ENCODE data around the gene PNLDC1.

Gene PNLDC1

GRCh38 chr6:159852877-159853276, 52.8 kb downstream of the PNLDC1 start:
- no peak for DNase-seq

DNA sequence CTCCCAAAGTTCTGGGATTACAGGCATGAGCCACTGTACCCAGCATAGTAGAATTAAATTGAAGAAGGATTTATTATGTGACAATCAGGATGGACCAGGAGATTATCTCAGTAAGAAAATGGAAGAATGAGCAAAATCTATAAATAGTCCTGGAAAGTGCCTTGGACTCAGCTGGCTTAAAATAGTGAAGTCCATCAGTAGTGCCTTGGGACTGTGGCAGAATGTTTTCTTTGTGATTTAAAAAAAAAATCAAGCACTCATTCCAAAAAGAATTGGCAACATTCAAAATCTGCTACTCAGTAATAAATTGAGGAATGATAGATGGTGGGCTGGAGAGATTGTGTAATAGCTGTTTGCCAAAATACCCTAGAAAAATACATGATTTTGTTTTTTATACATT, 53.7 kb downstream of the PNLDC1 start:
- DNase-seq, result no peak

GRCh38 chr6:159854959-159855358, 54.9 kb downstream of the PNLDC1 start:
- DNase-seq, result no peak

DNA sequence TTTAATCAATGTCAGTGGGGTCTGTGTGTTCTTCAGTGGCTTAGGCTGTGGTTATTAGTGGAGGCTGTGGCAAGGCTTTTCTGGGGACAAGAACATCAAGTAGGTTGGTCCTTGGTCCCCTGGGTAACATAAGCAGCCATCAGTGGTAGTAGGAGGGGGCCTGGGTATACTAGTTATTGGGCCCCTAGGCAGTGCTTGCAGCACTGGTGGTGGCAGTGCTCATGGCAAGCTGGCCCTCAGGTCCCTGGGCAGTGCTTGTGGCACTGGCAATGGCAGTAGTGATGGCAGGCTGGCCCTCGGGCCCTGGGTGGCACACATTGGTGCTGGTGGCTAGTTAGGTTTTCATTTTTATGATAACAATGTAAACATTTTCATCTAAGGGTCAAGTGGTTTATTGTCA, 58.2 kb downstream of the PNLDC1 start:
- DNase-seq, result no peak

- DNase-seq, result no peak
These were observed 60.4 kb downstream of the PNLDC1 start for GRCh38 chr6:159860482-159860881.

DNA sequence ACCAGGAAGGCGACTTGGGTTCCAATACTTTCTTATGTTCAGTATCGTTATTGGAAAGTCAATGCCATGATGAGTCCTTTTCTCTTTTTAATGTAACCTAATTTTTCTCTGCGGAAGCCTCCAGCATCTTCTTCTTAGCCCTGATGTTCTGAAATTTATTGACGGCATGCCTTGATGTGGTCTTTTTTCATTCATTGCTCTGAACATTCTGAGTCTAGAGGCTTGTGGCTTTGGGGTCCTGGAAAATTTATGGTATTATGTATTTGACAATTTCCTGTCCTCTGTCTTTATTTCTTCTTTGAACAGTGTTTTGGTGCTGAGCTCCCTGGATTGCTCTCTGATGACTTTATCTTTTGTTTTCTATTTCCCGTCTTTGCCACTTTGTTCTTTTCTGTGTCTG, 62.0 kb downstream of the PNLDC1 start:
- DNase-seq, result no peak

- peak; percentile 10 to 38 for DNase-seq
These were observed 63.3 kb downstream of the PNLDC1 start for GRCh38 chr6:159863341-159863740.

DNA sequence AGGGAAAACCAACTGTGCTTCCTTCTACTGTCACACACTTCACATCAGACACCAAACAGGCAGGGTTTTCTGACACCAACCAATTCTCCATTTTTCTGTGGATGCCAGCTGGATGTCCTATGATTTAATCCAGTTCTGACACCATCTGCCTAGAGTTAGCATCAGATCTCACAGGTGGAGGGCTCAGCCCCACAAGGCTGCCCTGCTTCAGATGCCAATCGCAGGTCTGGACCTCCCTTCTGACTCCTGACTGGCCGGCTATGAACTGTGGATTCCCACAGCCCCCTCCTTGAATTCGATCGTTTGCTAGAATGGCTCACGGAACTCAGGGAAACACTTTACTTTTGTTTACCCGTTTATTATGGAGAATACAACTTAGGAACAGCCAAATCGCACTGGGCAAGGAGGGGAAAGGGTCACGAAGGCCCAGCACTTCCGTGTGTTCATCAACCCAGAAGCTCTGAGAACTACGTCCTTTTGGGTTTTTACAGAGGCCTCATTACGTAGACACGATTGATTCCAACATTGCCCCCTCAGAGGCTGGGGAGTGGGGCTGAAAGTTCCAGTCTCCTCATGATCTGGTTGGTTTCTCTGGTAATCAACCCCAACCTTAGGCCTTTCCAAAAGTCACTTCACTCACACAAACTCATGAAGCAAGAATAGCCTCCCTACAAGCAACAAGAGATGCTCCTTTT, 65.3 kb downstream of the PNLDC1 start:
- no peak for DNase-seq

DNA sequence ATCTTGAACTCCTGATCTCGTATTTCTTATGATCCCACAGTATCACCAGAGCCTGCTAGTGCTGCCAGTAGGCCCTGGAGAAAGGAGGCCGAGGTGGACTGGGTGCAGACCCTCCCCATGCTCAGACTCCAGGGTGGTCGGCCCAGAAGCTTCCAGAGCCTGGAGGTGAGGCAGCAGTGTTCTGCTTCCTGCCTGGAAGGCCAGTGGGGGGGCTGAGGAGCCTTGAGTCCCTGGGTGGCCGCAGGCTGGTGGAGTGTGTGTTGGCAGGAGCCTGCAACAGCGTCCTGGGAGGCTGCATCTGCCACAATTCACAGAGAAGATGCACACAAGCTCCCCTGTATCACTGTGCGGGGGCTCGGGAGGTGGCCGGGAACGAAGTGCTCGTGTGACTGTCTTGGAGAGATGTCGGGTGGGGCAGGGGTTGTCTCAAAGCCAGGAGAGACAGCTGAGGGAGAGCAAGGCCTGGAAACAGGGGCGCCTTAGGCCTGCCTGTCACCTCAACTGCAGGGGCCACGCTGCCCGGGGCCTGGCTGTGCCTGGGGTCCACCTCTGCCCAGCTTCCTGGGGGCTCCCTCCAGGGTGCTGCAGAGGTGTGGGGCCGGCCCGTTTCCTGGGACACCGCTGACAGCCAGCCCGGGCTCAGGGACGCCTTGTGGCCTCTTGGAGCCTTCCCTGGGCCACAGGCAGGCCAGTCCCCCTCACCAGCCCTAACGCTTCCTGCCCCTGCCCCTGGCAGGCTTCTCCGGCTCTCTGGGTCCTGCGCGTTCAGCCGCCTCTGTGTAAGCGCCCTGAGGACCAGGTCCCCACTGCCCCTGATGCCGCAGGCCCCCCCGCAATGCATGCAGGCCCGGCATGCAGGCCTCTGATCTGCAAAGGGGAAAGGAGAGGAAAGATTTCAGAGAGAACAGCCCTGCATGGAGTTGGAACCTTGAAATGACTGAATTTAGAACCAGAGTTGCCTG, 66.5 kb downstream of the PNLDC1 start:
- DNase-seq, result no peak

Measured in stimulated activated CD4-positive, alpha-beta T cell treated with anti-CD3 and anti-CD28 coated beads, Interleukin-2, amount 100 ng/mL, for 24 hours (primary cell).